NCI-H1105 (cell line): ENCODE data around the gene ATP6V0E2.
A peak's percentile ranks its signal among the peaks of the same experiment; 100 is the strongest.

ENCODE experiments used
- DNase-seq: peaks from one replicate; lab custom pipeline; 2025; lab: John Stamatoyannopoulos, UW

ATP6V0E2 gene

DNA sequence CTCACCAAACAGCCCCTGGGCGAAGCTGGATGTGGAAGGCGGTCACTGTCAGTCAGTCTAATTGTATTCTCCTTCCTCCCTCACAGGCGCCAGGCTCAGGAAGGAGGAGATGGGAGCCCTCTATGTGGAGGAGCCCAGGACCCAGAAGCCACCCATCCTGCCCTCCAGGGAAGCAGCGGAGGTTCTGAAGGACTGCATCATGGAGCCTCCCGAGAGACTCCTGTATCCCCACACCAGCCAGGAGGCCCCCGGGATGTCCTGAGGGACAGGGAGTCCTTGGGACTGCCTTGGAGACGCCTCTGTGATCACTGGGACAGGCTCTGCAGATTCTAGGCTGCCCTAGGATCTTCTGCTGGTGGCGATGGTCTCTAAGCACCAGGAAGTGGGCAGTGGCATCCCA lies 9.7 kb upstream of the ATP6V0E2 start:
- DNase-seq, result no peak

DNA sequence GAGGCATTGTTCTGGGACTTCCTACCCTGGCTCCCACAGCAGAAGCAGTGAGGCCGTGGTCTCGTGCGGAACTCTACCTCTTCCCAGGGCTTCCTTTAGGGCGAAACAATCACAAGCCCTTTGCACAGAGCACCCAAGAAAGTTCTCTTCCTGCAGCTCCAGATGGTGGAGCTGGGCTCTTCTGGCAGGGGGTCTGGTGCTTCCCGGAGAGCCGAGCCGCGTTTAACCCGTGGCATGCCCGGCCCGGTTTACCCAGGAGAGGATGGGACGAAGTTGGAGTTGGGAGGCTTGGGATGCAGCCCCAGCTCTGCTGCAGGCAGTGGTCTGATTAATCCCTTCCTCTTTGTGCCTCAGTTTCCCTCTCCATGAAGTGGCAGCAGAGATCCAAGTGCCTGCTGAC lies 9.0 kb upstream of the ATP6V0E2 start:
- DNase-seq, result no peak

DNA sequence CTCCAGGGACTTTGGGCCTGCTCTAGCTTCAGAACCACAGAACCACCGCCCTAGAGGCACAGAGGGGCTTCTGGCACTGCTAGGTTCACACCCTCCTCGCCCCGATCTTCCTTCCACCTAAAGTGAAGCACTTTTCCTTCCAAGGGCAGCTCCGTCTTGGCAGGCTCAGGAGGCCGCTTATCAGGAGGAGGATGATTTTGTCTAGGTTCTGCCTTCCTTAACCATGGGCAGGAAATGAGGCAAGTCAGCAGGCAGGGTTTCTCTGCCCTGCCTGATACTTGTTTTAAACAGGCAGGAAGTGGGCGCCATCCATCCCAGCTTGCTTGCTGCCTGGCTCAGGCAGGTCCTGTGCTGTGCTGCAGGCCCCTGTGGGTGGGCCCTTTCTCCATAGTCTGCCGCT lies 8.3 kb upstream of the ATP6V0E2 start:
- no peak for DNase-seq

- DNase-seq, result no peak
Measured at GRCh38 chr7:149866139-149866778, 7.5 kb upstream of the ATP6V0E2 start.

DNA sequence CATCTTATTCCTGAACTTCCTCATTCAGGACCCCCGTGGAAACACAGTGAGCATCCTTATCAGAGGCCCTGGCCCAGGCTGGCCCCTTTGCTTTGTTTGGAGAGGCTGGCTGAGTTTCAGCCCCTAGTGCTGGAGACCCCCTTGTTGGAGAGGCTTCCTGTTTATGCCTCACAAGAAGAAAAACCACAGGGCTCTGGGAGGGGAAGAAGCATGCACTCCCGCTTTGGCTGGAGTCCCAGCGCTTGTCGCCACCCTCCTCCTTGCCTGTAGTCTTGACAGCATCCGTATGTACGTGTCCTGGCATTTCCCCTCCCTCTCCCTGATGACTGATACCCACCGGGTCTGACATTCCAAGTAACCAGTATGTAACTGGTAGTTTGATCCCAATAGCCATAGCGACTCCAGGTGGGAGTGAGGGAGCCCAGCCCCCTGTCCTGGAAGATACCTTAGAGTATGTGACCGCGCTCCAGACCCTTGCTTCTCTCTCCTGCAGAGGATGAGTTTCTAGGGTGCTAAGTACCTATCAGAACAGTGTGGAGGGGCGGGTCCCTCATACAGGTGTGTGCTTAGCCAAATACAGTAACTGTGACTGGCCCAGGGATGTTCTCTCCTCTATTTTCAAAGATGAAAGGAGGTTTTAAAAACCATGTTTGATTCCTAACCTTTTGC lies 6.9 kb upstream of the ATP6V0E2 start:
- DNase-seq, result no peak

- no peak for DNase-seq
Measured at GRCh38 chr7:149867762-149868622, 5.8 kb upstream of the ATP6V0E2 start.

DNA sequence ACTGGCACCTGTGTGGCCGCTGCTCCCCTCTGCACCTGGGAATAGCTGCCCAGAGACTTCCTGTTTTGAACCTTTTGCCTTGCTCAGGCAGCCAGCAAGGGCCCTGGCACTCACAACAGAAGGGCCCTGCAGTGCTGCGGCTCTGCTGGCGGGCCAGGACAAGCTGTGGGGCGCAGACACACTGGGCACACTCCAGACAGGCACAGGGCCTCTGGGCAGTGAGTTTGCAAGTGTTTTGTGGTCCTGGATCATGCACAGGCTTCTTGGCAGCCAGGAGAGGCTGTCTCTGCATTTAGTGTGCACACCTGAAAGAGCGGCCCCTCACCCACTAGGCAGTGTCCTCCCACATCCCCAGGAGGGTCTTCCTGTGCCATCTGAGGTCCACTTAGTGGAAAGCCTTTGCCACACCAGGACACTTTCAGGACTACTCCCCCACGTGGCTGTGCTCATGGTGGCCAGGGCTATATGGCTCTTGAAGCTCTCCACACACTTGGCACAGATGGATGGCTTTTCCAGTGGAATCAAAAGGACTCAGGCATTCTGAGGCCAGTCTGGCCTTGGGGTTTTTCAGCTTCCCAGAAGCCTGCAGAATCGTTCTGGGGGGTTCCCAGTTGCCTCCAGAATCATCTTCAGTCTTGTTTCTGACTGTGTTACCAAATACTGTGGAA lies 5.0 kb upstream of the ATP6V0E2 start:
- DNase-seq, result no peak

DNA sequence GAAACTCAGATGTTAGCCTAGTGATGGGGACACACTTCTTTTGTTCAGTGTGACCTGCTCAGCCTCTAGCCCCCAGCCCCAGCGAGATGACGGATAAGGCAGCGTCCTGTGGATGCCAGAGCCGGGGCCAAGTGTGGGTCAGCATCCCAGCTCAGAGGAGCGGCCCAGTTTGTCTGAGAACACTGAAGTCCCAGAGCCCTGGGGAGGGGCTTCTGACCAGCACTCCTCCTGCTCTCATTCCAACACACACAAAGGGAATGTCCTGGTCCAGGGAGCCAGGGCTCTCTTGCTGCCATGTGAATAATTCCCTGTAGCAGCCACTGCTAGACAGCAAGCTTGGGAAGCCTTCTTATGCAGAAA lies 4.5 kb upstream of the ATP6V0E2 start:
- DNase-seq, result no peak

GRCh38 chr7:149869867-149870266 lies 3.9 kb upstream of the ATP6V0E2 start:
- DNase-seq, result no peak

DNA sequence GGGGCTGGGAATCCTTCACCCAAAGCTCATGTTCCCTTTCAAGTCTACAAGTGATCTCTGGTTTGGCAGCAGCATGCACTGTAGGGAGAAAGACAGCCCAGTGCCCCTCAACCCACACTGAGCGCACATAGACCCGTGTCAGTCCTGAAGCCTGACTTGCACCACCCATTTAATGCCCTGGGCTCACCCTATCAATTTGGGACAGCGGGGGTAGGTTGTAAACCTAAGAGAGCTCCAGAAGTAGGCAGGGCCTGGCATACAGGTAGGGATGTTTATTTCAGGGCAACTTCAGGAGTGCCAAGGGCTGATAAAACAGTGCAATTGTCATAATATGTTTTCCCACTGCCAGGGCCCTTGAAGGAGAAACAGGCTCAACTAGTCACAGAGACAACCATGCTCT lies 3.5 kb upstream of the ATP6V0E2 start:
- DNase-seq, result no peak

DNA sequence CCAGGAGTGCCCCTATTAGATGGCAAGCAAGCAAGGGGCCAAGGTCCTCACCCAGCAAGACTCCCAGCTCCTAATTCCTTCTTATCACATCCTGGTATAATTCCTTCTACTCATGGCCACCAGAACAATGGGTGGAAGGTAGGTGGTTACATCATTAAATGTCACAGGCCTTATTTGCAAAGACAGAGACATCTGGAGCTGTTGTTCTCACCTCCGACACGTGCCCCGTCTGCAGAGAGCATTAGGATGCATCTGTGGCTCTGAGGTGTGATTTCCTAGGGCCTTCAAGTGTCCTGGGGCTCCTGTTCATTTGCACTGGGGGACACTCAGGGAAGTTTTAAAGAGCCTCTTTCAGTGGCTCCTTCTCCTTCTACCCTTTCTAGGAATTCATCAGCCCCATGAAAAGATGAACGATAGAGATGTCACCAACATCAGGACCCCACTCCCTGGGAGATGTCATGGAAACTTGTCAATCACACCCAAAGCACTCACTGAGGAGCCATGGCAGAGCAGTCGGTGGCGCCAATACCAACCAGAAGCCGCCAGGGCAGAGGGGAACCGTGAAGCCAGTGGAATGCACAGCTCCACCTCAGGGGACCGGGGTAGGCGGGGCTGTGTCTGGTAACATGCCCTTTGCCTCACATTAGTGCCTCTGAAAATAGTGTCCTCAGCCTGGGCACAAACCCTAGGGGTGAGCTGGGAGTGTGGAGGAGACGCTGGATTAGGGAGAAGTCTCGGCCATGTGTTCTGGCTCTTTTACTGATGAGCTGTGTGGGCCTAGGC lies 2.9 kb upstream of the ATP6V0E2 start:
- no peak for DNase-seq

DNA sequence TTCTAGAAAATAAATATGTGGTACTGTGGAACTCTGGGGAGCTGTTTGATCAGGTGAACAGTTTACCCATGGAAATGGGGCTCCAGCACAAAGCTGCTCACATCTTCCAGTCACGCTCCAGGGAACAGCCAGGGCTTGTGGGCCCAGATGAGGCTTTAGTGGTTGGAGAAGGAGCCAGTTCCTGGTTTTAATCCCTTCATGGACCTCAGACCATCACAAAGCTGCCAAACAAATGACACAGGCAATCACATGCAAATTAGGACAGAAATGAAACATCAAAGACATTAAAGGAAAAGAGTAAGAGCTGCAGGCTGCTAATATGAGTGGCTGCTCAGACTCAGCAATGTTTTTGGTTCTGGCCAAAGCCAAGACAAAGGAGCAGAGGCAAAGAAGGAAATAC lies 2.2 kb upstream of the ATP6V0E2 start:
- no peak for DNase-seq

- peak; percentile 64 for DNase-seq
Measured at GRCh38 chr7:149872419-149873073, 1.2 kb upstream of the ATP6V0E2 start.

DNA sequence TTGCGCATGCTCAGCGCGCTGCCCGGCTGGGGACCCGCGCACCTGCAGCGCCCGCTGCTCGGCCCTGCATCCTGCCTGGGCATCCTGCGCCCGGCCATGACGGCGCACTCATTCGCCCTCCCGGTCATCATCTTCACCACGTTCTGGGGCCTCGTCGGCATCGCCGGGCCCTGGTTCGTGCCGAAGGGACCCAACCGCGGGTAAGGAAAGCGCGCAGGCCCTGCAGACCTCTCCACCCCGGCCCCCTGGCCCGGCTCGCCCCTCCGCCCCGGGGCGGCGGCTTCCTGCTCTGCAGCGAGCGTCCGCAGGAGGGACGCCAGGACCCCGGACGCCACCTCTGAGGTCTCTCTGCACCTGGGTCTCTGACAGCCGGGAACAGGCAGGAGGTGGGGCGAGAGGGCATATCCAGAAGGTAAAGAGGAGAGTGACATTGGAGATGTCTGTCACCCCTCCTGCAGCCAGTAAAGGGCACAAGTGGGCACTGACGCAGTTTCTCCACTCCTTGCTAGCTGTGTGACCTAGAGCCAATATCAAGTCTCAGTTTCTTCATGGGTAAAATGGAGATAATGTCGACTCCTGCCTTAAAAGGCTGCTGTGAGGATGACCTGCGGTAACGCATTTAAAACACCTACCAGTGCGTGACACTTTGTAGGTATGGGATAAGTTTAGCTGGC lies 338 bp downstream of the ATP6V0E2 start:
- DNase-seq, result peak; percentile 18

GRCh38 chr7:149874644-149875028 lies 867 bp downstream of the ATP6V0E2 start:
- no peak for DNase-seq

DNA sequence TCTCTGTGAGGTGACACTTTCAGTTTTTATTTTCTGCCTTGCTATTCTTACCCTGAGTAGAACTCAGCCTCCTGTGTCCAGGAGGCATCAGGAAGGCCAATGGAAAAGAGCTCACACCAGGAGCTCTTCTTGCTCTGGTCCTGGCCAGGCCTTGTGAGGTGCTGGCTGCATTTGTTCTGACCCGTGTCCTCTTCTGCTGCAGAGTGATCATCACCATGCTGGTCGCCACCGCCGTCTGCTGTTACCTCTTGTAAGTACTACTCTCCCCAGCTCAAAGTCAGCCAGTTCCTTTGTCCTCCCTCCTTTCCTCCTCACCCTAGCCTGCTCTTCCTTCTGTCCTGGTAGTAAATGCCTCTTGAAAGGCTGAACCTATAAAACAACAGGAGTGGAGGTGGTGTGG lies 1.6 kb downstream of the ATP6V0E2 start:
- DNase-seq, result no peak

- DNase-seq, result no peak
Measured at GRCh38 chr7:149877890-149878522, 4.2 kb downstream of the ATP6V0E2 start.

DNA sequence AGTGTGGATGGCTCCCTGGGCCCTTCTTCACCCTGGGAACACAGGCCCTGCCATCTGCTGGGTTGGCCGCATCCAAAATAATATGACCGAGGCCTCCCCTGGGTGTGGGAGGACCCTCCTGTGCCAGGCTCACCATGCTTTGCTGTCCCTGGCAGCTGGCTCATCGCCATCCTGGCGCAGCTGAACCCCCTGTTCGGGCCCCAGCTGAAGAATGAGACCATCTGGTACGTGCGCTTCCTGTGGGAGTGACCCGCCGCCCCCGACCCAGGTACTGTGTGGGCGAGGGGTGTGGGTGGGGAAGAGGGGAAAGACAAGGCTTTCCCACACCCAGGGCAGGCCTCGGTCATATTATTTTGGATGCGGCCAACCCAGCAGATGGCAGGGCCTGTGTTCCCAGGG lies 4.8 kb downstream of the ATP6V0E2 start:
- no peak for DNase-seq

DNA sequence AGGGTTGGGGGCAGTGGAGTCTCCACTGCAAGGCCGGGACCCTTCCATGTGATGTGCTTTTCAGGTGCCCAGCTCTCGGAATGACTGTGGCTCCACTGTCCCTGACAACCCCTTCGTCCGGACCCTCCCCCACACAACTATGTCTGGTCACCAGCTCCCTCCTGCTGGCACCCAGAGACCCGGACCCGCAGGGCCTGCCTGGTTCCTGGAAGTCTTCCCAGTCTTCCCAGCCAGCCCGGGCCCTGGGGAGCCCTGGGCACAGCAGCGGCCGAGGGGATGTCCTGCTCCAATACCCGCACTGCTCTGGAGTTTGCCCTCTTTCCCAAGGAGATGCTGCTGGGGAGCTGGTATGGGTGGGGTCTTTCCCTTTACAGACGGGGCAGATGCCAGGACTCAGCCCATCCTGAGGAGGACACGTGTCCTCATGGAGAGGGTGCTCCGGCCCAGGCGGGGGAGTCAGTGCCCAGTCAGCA lies 5.5 kb downstream of the ATP6V0E2 start:
- DNase-seq, result no peak
